ENCODE data around the gene ZNF521.

The ZNF521 gene

DNA sequence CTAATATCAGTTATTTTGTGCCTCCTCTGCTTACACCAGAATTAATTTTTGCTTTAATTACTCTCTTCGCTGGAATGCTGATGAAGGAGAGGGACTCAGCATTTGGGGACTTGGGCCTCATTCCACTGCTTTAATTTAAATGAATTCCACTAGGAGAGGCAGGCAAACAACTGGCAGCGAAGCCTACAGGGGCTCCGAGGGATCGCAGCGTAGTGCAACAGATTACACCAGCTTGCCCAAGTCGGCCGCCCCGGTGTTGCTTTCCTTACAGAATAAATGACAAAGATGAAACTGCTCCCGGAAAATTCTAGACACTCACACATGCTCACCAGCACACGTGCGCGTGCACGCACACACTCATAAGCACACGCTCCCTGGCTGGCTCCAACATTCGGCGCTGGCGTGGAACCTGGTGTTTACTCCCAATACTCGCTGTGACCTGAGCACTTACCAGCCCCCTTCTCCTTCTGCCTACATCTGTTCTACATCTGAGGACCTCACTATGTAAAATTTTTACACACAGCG is 175.4 kb downstream of the ZNF521 start:
- H3K9me3 Mint-ChIP-seq = no peaks in the 10 kb centered on the region

GRCh38 chr18:25175558-25176517 is 176.1 kb downstream of the ZNF521 start:
- peaks cover 18% of the 10 kb centered on the region for H3K27me3 Mint-ChIP-seq
- H3K36me3 Mint-ChIP-seq (ENCODE audit: insufficient read depth) = no peaks in the 10 kb centered on the region
- no peaks in the 10 kb centered on the region for H3K9me3 Mint-ChIP-seq
- no peak overlapping the region for H3K27ac Mint-ChIP-seq (ENCODE audit: low read depth)
- H3K4me3 Mint-ChIP-seq = no peak overlapping the region
- no peak for ATAC-seq (replicated peaks; ENCODE audit: extremely low read depth, poor library complexity, severe bottlenecking)
- H3K4me1 Mint-ChIP-seq = no peaks in the 10 kb centered on the region
- DNase-seq (ENCODE audit: low spot score in 2 of 2) = no peak

More for the DNA sequence above, 175.4 kb downstream of the ZNF521 start:
- DNase-seq (ENCODE audit: low spot score in 2 of 2) (no peak), ATAC-seq (replicated peaks; ENCODE audit: extremely low read depth, poor library complexity, severe bottlenecking) (no peak)
- Mint-ChIP-seq H3K36me3 (ENCODE audit: insufficient read depth) (no peaks in the 10 kb centered on the region), H3K4me3 (no peak overlapping the region), H3K27me3 (peaks cover 18% of the 10 kb centered on the region), H3K27ac (ENCODE audit: low read depth) (no peak overlapping the region), H3K4me1 (no peaks in the 10 kb centered on the region)

DNA sequence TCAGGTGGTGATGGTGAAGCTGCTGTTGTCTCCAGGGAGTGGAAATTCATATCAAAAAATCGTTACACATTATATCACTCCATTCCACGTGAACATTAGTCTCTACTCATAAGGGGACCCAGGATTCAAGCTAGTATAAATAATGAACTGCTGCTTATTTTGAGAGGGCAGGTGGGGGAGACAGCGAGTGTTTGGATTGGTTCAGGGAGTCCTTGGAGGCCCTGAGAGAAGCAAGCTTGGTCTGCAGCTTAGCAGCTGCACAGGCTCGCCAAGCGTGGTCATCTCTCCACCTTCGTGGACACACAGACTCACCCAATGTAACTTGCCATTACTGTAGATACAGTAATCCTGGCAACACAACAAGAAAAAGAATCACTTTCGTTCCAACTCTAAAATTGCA is 177.6 kb downstream of the ZNF521 start:
- no peak for DNase-seq (ENCODE audit: low spot score in 2 of 2)
- no peaks in the 10 kb centered on the region for H3K4me1 Mint-ChIP-seq
- peaks cover 15% of the 10 kb centered on the region for H3K27me3 Mint-ChIP-seq
- H3K27ac Mint-ChIP-seq (ENCODE audit: low read depth) = no peak overlapping the region
- H3K4me3 Mint-ChIP-seq = no peak overlapping the region
- H3K36me3 Mint-ChIP-seq (ENCODE audit: insufficient read depth) = no peaks in the 10 kb centered on the region
- ATAC-seq (replicated peaks; ENCODE audit: extremely low read depth, poor library complexity, severe bottlenecking) = no peak
- no peaks in the 10 kb centered on the region for H3K9me3 Mint-ChIP-seq

- Mint-ChIP-seq H3K27me3 (no peaks in the 10 kb centered on the region), H3K4me1 (no peaks in the 10 kb centered on the region), H3K9me3 (no peaks in the 10 kb centered on the region), H3K27ac (ENCODE audit: low read depth) (no peak overlapping the region), H3K36me3 (ENCODE audit: insufficient read depth) (no peaks in the 10 kb centered on the region), H3K4me3 (no peak overlapping the region)
- DNase-seq (ENCODE audit: low spot score in 2 of 2) (no peak), ATAC-seq (replicated peaks; ENCODE audit: extremely low read depth, poor library complexity, severe bottlenecking) (no peak)
Observed at GRCh38 chr18:25171334-25171733, 180.6 kb downstream of the ZNF521 start.

DNA sequence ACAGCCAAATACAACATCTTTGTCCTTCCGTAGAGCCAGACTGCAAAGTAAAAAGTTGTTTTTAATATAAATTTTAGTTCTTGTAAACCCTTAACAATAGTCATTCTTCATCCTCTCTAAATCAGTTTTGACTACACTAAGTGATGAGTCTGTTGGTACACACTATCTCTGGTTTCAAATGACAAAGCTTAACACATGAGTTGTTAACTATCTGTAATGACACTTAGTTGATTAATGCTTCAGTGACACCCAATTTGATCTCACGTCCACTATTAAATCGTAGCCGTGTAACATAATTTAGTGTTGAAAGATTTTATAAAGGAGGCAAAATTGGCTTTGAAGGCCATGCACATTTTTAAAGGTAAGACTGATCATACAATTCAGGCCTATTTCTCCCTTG is 181.6 kb downstream of the ZNF521 start:
- no peak for ATAC-seq (replicated peaks; ENCODE audit: extremely low read depth, poor library complexity, severe bottlenecking)
- no peak for DNase-seq (ENCODE audit: low spot score in 2 of 2)
- Mint-ChIP-seq H3K4me1 (peaks cover 1% of the 10 kb centered on the region), H3K27me3 (no peaks in the 10 kb centered on the region), H3K27ac (ENCODE audit: low read depth) (no peak overlapping the region), H3K9me3 (no peaks in the 10 kb centered on the region), H3K4me3 (no peak overlapping the region), H3K36me3 (ENCODE audit: insufficient read depth) (no peaks in the 10 kb centered on the region)

GRCh38 chr18:25169701-25170100 is 182.3 kb downstream of the ZNF521 start:
- Mint-ChIP-seq H3K27ac (ENCODE audit: low read depth) (no peak overlapping the region), H3K27me3 (no peaks in the 10 kb centered on the region), H3K36me3 (ENCODE audit: insufficient read depth) (no peaks in the 10 kb centered on the region), H3K4me1 (peaks cover 8% of the 10 kb centered on the region), H3K4me3 (no peak overlapping the region), H3K9me3 (no peaks in the 10 kb centered on the region)
- no peak for ATAC-seq (replicated peaks; ENCODE audit: extremely low read depth, poor library complexity, severe bottlenecking)
- no peak for DNase-seq (ENCODE audit: low spot score in 2 of 2)

GRCh38 chr18:25167612-25168410 is 184.2 kb downstream of the ZNF521 start:
- Mint-ChIP-seq H3K36me3 (ENCODE audit: insufficient read depth) (peaks cover 1% of the 10 kb centered on the region), H3K9me3 (no peaks in the 10 kb centered on the region), H3K27me3 (no peaks in the 10 kb centered on the region), H3K4me3 (no peak overlapping the region), H3K4me1 (peaks cover 24% of the 10 kb centered on the region), H3K27ac (ENCODE audit: low read depth) (no peak overlapping the region)
- no peak for DNase-seq (ENCODE audit: low spot score in 2 of 2)
- ATAC-seq (replicated peaks; ENCODE audit: extremely low read depth, poor library complexity, severe bottlenecking) = no peak

DNA sequence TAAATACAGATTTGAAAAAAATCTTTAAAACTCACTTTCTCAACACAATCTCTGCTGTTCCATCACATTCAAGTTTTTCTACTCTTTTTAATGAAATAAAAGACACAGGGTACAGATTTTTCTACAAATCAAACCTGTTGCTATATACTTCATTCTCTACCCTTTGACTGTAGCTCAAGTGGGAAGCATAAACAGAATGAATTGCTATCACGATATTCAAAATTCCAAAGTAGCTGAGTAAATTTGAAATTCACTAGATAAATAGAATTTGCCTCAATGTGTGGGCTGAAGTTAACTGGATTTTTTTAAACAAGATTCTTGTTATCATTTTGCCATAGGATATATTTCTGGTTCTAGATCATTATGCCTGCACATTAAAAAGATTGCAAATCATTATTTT is 185.9 kb downstream of the ZNF521 start:
- Mint-ChIP-seq H3K9me3 (no peaks in the 10 kb centered on the region), H3K4me3 (no peak overlapping the region), H3K36me3 (ENCODE audit: insufficient read depth) (peaks cover 1% of the 10 kb centered on the region), H3K4me1 (peaks cover 24% of the 10 kb centered on the region), H3K27me3 (no peaks in the 10 kb centered on the region), H3K27ac (ENCODE audit: low read depth) (no peak overlapping the region)
- DNase-seq (ENCODE audit: low spot score in 2 of 2) (no peak), ATAC-seq (replicated peaks; ENCODE audit: extremely low read depth, poor library complexity, severe bottlenecking) (no peak)

GRCh38 chr18:25164848-25165811 is 186.8 kb downstream of the ZNF521 start:
- DNase-seq (ENCODE audit: low spot score in 2 of 2) (no peak), ATAC-seq (replicated peaks; ENCODE audit: extremely low read depth, poor library complexity, severe bottlenecking) (no peak)
- H3K27me3 Mint-ChIP-seq = no peaks in the 10 kb centered on the region
- peak overlapping the region; percentile 47 for H3K27ac Mint-ChIP-seq (ENCODE audit: low read depth)
- H3K4me3 Mint-ChIP-seq = peak overlapping the region; percentile 62
- no peaks in the 10 kb centered on the region for H3K9me3 Mint-ChIP-seq
- peaks cover 1% of the 10 kb centered on the region for H3K36me3 Mint-ChIP-seq (ENCODE audit: insufficient read depth)
- peaks cover 24% of the 10 kb centered on the region for H3K4me1 Mint-ChIP-seq

DNA sequence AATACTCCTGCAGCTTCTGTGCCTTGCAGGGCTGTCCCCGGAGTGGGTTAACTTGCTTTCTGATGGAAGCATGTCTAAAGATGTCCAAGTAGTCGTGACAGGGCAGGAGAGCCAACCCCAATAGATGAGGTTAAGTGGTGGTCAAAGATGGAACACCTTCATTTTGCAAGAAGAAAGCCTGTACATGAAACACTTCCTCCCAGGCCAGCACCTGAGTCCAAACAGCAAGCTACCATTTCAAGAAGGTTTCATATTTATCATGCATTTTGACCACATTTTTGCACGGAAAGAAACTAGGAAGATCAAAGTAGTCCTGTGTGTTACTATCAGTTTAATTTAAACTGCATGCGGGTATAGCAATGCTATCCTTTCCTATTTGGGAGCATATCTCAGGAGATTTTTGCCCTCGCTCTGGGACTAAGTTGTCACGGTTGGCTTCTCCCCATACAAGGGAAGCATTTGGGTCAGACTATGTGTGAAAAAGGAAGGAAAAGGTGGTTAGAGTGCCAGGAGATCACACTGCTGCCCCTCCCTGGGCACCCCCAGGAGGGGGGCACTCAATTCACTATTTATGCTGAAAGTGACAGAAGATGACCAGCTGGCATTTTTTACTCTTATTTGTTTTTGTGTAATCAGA is 187.6 kb downstream of the ZNF521 start:
- peaks cover 24% of the 10 kb centered on the region for H3K4me1 Mint-ChIP-seq
- no peaks in the 10 kb centered on the region for H3K9me3 Mint-ChIP-seq
- no peaks in the 10 kb centered on the region for H3K27me3 Mint-ChIP-seq
- H3K27ac Mint-ChIP-seq (ENCODE audit: low read depth) = peak overlapping the region; percentile 47
- no peak for ATAC-seq (replicated peaks; ENCODE audit: extremely low read depth, poor library complexity, severe bottlenecking)
- peak overlapping the region; percentile 62 for H3K4me3 Mint-ChIP-seq
- H3K36me3 Mint-ChIP-seq (ENCODE audit: insufficient read depth) = peaks cover 1% of the 10 kb centered on the region
- DNase-seq (ENCODE audit: low spot score in 2 of 2) = no peak

GRCh38 chr18:25153426-25153825 is 198.5 kb downstream of the ZNF521 start:
- no peaks in the 10 kb centered on the region for H3K4me1 Mint-ChIP-seq
- no peaks in the 10 kb centered on the region for H3K36me3 Mint-ChIP-seq (ENCODE audit: insufficient read depth)
- H3K27ac Mint-ChIP-seq (ENCODE audit: low read depth) = no peak overlapping the region
- no peak for ATAC-seq (replicated peaks; ENCODE audit: extremely low read depth, poor library complexity, severe bottlenecking)
- H3K27me3 Mint-ChIP-seq = peaks cover 9% of the 10 kb centered on the region
- H3K9me3 Mint-ChIP-seq = peaks cover 11% of the 10 kb centered on the region
- no peak for DNase-seq (ENCODE audit: low spot score in 2 of 2)
- no peak overlapping the region for H3K4me3 Mint-ChIP-seq

All from central memory CD8-positive, alpha-beta T cell (primary cell).